Psoas muscle (tissue), 8 donors: Measurements from ENCODE around the gene PLEKHH2. TPM values are rescaled to one million over a fixed set of nuclear protein-coding genes. Genes with fewer than 3 reads are reported as not detected.

Experiments
- ATAC-seq, 4 donors: fragments of 200-7000 bp; cut with Tn5 transposase; one replicate each; pipeline ENCODE4 v1.9.1; 2020; ENCODE audit warnings: moderate library complexity in 3 of 4, mild to moderate bottlenecking in 2 of 4
- DNase-seq, 2 donors: peaks; one replicate each; pipeline ENCODE4 v3.0.0-alpha.2; 2020
- H3K27ac ChIP-seq: fragments of 200-600 bp; one replicate; pipeline ENCODE4 v1.8.0; 2022
- H3K27me3 ChIP-seq, 3 donors: fragments of 200-600 bp in 1 of 3; one replicate each; pipeline versions ENCODE4 v1.6.1 to v1.8.0; 2013 to 2022; ENCODE audit warnings: low read length in 2 of 3, mild to moderate bottlenecking in 2 of 3, moderate library complexity in 1 of 3; ENCODE audit not compliant: insufficient read depth in 3 of 3
- H3K36me3 ChIP-seq, 2 donors: fragments of 200-600 bp in 1 of 2; one replicate each; pipeline versions ENCODE4 v1.6.1 to v1.8.0; 2013 to 2022; ENCODE audit warnings: low read depth in 1 of 2, mild to moderate bottlenecking in 1 of 2, moderate library complexity in 1 of 2; ENCODE audit not compliant: insufficient read depth in 1 of 2
- H3K4me1 ChIP-seq: fragments of 200-600 bp; one replicate; pipeline ENCODE4 v1.8.0; 2022
- H3K4me3 ChIP-seq: fragments of 200-600 bp; one replicate; pipeline ENCODE4 v1.8.0; 2022; ENCODE audit warnings: mild to moderate bottlenecking
- H3K9me3 ChIP-seq: fragments of 200-600 bp; one replicate; pipeline ENCODE4 v1.8.0; 2022
- WGBS, 3 donors: extraction: QIAGEN DNeasy Blood & Tissue Kit; methylation state at CpG; one replicate each; pipeline versions ENCODE4 v1.1.6 to v1.1.7; 2013; 5-methylcytosine and 5-hydroxymethylcytosine counted together
- intact Hi-C, 2 donors: fragments of 100-400 bp; cut with DNase I; formaldehyde crosslinking; loops; one replicate each; pipeline versions ENCODE4 v1.11.0 to v1.14.2; 2022
- polyA plus RNA-seq, 3 donors: library from polyadenylated mRNA; stranded (reverse); fragments of 200-250 nt; gene quantifications; one replicate each; pipeline ENCODE4 v1.2.3, GENCODE V29; 2013
- total RNA-seq, 4 donors: library from RNA; stranded (reverse); fragmentation: NEBNext Ultra II Directional in 2 of 4; extraction: Animal tissue kit (Norgen Biotek cat#: 25700) in 2 of 4; gene quantifications; one replicate each; pipeline versions ENCODE4 v1.2.1 to v1.2.4, GENCODE V29; 2021 to 2023
- TF ChIP-seq, protein P1 (sequence below): fragments of 200-600 bp; IDR thresholded peaks from one replicate; pipeline ENCODE4 v1.8.0; 2022; ENCODE audit warnings: antibody characterized with exemption
- donor health status: healthy with polysubstance abuse.
- donor health status: DM: no; HTN: no; CAD: no; lungs with moderate emphysema.
- donor health status: Bipolar disorder and iron deficiency.
- donor health status: healthy.
- donor health status: DM: yes; HTN: yes; CAD: no.
- donor health status: DM: no; HTN: no; CAD: no.
- donor health status: DM: no; HTN: no; CAD: no.
- donor health status: DM: yes; HTN: yes; CAD: no.

The PLEKHH2 gene
- total and polyA plus RNA-seq, 7 donors = 0.14 to 2.2 (median 0.38) TPM

DNA sequence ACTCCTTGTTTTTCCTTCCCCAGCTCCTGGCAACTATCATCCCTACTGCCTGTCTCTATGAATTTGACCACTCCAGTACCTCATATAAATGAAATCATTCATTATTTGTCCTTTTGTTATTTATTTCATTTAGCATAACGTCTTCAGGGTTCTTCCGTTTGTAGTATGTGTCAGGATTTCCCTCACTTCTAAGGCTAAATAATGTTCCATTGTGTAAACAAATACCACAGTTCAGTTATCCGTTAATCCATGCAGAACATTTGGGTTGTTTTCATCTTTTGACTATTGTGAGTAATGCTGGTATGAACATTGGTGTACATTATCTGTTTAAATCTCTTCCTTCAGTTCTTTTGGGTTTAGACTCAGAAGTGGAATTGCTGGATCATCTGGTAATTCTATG lies 155.6 kb downstream of the PLEKHH2 start:
- H3K27me3 ChIP-seq = no peaks in the 10 kb centered on the region
- no peaks in the 10 kb centered on the region for H3K9me3 ChIP-seq
- no peak overlapping the region for H3K27ac ChIP-seq
- TF ChIP-seq, protein P1, sequence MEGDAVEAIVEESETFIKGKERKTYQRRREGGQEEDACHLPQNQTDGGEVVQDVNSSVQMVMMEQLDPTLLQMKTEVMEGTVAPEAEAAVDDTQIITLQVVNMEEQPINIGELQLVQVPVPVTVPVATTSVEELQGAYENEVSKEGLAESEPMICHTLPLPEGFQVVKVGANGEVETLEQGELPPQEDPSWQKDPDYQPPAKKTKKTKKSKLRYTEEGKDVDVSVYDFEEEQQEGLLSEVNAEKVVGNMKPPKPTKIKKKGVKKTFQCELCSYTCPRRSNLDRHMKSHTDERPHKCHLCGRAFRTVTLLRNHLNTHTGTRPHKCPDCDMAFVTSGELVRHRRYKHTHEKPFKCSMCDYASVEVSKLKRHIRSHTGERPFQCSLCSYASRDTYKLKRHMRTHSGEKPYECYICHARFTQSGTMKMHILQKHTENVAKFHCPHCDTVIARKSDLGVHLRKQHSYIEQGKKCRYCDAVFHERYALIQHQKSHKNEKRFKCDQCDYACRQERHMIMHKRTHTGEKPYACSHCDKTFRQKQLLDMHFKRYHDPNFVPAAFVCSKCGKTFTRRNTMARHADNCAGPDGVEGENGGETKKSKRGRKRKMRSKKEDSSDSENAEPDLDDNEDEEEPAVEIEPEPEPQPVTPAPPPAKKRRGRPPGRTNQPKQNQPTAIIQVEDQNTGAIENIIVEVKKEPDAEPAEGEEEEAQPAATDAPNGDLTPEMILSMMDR = no peak
- no peaks in the 10 kb centered on the region for H3K4me1 ChIP-seq
- DNase-seq = no peak
- 78 to 88% (median 84%) methylated on average over 3 of the region's 3 CpGs for WGBS, 3 donors
- no peak overlapping the region for H3K4me3 ChIP-seq
- intact Hi-C loops = no loop called here
- ATAC-seq = no peak
- H3K36me3 ChIP-seq = peaks cover 2 to 80% of the 10 kb centered on the region in 2 donors

DNA sequence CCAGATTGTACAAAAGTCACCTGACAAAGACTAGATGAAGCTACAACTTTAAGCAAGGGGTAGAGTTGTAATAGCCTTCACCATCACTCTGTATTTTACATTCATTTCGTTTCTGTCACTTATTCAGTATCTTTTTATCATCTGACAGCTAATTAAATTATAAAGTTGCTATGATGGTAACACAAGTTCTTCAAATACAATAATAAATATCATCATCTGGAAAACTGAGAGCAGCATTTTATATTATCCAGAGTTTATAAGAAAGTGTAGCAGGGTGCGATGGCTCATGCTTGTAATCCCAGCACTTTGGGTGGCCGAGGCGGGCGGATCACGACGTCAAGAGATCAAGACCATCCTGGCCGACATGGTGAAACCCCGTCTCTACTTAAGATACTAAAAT lies 157.9 kb downstream of the PLEKHH2 start:
- H3K4me1 ChIP-seq = no peaks in the 10 kb centered on the region
- TF ChIP-seq, protein P1 = no peak
- no peaks in the 10 kb centered on the region for H3K27me3 ChIP-seq
- no peak overlapping the region for H3K4me3 ChIP-seq
- DNase-seq = no peak
- H3K9me3 ChIP-seq = no peaks in the 10 kb centered on the region
- no peak overlapping the region for H3K27ac ChIP-seq
- no peak for ATAC-seq
- WGBS, 3 donors = 92 to 95% (median 94%) methylated on average over 9 of the region's 9 CpGs
- peaks cover 2 to 63% of the 10 kb centered on the region in 2 donors for H3K36me3 ChIP-seq
- intact Hi-C loops = no loop called here

DNA sequence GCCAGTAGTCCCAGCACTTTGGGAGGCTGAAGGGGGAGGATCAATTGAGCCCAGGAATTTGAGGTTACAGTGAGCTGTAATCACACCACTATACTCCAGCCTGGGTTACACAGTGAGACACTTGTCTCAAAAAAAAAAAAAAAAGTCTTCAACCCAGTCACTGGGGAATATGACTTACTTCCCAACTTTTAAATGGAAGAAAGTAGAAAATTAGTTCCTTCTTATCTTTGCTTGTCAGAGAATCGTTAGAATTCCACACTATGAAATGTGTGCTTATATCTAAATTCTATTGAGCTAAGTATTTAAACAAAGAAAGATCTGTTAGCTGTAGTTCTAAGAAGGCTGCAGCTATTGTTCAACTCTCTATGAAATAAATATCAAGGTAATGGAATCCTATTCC lies 159.1 kb downstream of the PLEKHH2 start:
- TF ChIP-seq, protein P1 = no peak
- DNase-seq (no peak), ATAC-seq (no peak)
- intact Hi-C loops = no loop called here
- H3K9me3 ChIP-seq = no peaks in the 10 kb centered on the region
- no peak overlapping the region for H3K27ac ChIP-seq
- H3K27me3 ChIP-seq = no peaks in the 10 kb centered on the region
- H3K36me3 ChIP-seq = peaks cover 0 to 52% of the 10 kb centered on the region in 2 donors
- 73 to 78% (median 74%) methylated on average over 1 of the region's 1 CpG for WGBS, 3 donors
- no peaks in the 10 kb centered on the region for H3K4me1 ChIP-seq
- H3K4me3 ChIP-seq = no peak overlapping the region

DNA sequence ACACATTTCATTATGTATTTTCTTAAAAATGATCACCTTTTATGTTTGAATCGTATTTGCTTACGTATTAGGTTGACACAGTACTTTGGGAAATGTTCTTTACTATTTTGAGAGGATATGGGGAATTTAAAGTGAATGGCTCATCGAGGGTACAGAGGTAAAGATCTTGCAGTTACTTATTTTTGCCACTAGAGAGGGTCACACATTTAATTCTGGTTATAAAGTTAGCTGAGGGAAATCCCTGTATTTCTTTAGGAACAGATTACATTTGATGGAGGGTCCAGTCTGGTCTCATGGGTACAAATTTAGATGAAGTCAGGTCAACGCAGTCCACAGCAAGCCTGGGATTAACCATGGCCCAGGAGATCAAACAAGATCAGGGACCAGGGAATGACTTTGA lies 161.2 kb downstream of the PLEKHH2 start:
- DNase-seq = no peak
- no peak for ATAC-seq
- no peak overlapping the region for H3K4me3 ChIP-seq
- WGBS, 3 donors = 68 to 75% (median 72%) methylated on average over 4 of the region's 4 CpGs
- TF ChIP-seq, protein P1 = no peak
- intact Hi-C loops = no loop called here
- H3K4me1 ChIP-seq = no peaks in the 10 kb centered on the region
- H3K9me3 ChIP-seq = no peaks in the 10 kb centered on the region
- H3K27me3 ChIP-seq = no peaks in the 10 kb centered on the region
- H3K27ac ChIP-seq = no peak overlapping the region
- H3K36me3 ChIP-seq = peaks cover 0 to 49% of the 10 kb centered on the region in 2 donors

DNA sequence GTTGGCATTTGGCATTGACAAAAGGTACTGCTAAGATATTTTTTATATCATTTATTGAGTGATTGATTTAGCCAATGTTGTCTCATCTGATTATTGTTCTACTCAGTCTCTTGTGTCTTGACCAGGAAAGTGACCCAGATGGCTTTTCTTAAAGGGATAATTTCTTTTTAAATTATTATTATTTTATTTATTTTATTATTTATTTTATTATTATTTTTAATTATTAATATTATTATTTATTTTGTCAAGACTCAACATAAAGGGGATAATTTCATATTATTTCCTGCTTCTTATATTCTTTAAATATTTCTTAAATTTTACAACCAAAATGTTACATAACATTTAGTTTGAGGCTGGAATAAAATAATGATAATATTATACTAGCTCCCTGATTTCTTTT lies 163.8 kb downstream of the PLEKHH2 start:
- Histone ChIP-seq H3K9me3 (no peaks in the 10 kb centered on the region), H3K4me1 (no peaks in the 10 kb centered on the region), H3K36me3 (peaks cover 0 to 56% of the 10 kb centered on the region in 2 donors), H3K4me3 (no peak overlapping the region), H3K27me3 (no peaks in the 10 kb centered on the region), H3K27ac (no peak overlapping the region)
- no peak for DNase-seq
- intact Hi-C loops = no loop called here
- no peak for ATAC-seq
- TF ChIP-seq, protein P1 = no peak
